Activated T-cell treated with anti-CD3 and anti-CD28 coated beads, Interleukin-2, amount 50 U/mL, for 72 hours (primary cell): ENCODE results near the gene PPEF2. TPM values are rescaled to one million over a fixed set of nuclear protein-coding genes. Genes with fewer than 3 reads are reported as not detected.

ENCODE experiments used
- ATAC-seq, 2 donors: fragments of 150-1000 bp; cut with Tn5 transposase; replicated peaks in 1 of 2; 2 replicates each; pipeline ENCODE4 v1.10.0; 2021; ENCODE audit warnings: moderate library complexity in 2 of 2, mild to moderate bottlenecking in 1 of 2
- DNase-seq, 2 donors: peaks; one replicate each; pipeline ENCODE4 v3.0.0; 2021 to 2022; ENCODE audit warnings: mixed read lengths in 1 of 2
- H3K27ac Mint-ChIP-seq: one replicate; pipeline ENCODE4 v1.8.0; 2022; ENCODE audit warnings: mild to moderate bottlenecking, moderate library complexity, mixed read lengths
- H3K27me3 Mint-ChIP-seq: one replicate; pipeline ENCODE4 v1.8.0; 2022; ENCODE audit warnings: low read depth, mixed read lengths
- H3K36me3 Mint-ChIP-seq, 2 donors: one replicate each; pipeline ENCODE4 v1.8.0; 2022; ENCODE audit warnings: mixed read lengths in 2 of 2, mild to moderate bottlenecking in 1 of 2; ENCODE audit not compliant: insufficient read depth in 2 of 2
- H3K4me1 Mint-ChIP-seq: one replicate; pipeline ENCODE4 v1.8.0; 2022; ENCODE audit warnings: low read depth, mixed read lengths
- H3K4me3 Mint-ChIP-seq, 2 donors: one replicate each; pipeline ENCODE4 v1.8.0; 2022; ENCODE audit warnings: mild to moderate bottlenecking in 2 of 2, mixed read lengths in 2 of 2, moderate library complexity in 2 of 2
- H3K9me3 Mint-ChIP-seq, 2 donors: one replicate each; pipeline ENCODE4 v1.8.0; 2022; ENCODE audit warnings: mixed read lengths in 2 of 2
- total RNA-seq, 2 donors: library from RNA; stranded (reverse); gene quantifications; one replicate each; pipeline ENCODE4 v1.2.3, GENCODE V29; 2022

PPEF2 gene
- total RNA-seq, 2 donors from 2014 or later = not detected

DNA sequence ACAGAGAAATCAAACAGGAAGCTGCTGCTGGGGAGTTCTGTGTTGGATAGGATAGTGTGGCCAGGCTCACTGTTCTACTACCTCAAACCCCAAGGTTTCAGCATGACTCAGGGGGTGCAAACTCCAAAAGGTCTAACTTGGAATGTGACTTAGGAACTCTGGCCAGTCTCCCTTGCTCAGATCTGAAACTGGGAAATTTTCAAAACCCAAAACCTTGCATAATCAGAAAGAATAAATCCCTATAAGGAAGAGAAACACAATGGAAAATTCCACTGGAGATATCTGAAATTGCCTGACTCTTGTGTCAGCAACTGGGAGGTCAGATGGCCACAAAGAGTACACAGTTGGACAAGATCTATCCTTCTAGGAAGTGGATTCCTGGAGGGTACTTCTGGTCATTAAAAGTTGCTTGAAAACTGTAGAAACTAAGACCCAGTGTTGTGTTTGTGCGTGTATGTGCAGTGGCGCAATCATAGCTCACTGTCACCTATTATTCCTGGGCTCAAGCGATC lies 58.0 kb downstream of the PPEF2 start:
- DNase-seq (no peak), ATAC-seq (no peak)
- H3K4me3 Mint-ChIP-seq = no peak overlapping the region
- H3K9me3 Mint-ChIP-seq = no peaks in the 10 kb centered on the region
- peaks cover under 1% of the 10 kb centered on the region for H3K27me3 Mint-ChIP-seq
- H3K36me3 Mint-ChIP-seq = no peaks in the 10 kb centered on the region
- H3K27ac Mint-ChIP-seq = no peak overlapping the region
- peaks cover 11% of the 10 kb centered on the region for H3K4me1 Mint-ChIP-seq

DNA sequence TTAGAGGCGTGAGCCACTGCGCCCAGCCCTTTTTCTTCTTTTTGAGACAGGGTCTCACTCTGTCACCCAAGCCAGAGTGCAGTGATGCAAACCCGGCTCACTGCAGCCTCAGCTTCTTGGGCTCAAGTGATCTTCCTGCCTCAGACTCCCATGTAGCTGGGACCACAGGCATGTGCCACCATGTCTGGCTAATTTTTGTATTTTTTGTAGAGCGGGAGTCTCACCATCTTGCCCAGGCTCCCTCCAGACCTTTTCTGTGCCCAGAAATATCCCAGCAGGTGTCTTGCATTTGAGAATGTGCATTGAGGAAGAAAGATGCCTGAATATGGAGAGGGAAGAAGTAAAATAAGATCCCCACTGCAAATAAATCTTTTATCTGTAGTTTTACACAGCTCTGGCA lies 58.7 kb downstream of the PPEF2 start:
- no peak for DNase-seq
- ATAC-seq = no peak
- H3K4me1 Mint-ChIP-seq = peaks cover 6% of the 10 kb centered on the region
- no peaks in the 10 kb centered on the region for H3K9me3 Mint-ChIP-seq
- H3K27ac Mint-ChIP-seq = no peak overlapping the region
- no peaks in the 10 kb centered on the region for H3K27me3 Mint-ChIP-seq
- no peak overlapping the region for H3K4me3 Mint-ChIP-seq
- H3K36me3 Mint-ChIP-seq = no peaks in the 10 kb centered on the region

GRCh38 chr4:75841641-75842520 lies 60.4 kb downstream of the PPEF2 start:
- DNase-seq (no peak), ATAC-seq (no peak)
- Mint-ChIP-seq H3K27ac (no peak overlapping the region), H3K27me3 (no peaks in the 10 kb centered on the region), H3K36me3 (no peaks in the 10 kb centered on the region), H3K4me1 (no peaks in the 10 kb centered on the region), H3K9me3 (no peaks in the 10 kb centered on the region), H3K4me3 (no peak overlapping the region)

- Mint-ChIP-seq H3K27me3 (peaks cover 5% of the 10 kb centered on the region), H3K9me3 (no peaks in the 10 kb centered on the region), H3K4me1 (no peaks in the 10 kb centered on the region), H3K4me3 (no peak overlapping the region), H3K27ac (no peak overlapping the region), H3K36me3 (no peaks in the 10 kb centered on the region)
- DNase-seq = no peak
- ATAC-seq = no peak
Observed at GRCh38 chr4:75834772-75835154, 67.5 kb downstream of the PPEF2 start.

- H3K4me1 Mint-ChIP-seq = no peaks in the 10 kb centered on the region
- H3K27ac Mint-ChIP-seq = no peak overlapping the region
- H3K36me3 Mint-ChIP-seq = no peaks in the 10 kb centered on the region
- no peak for ATAC-seq
- DNase-seq = no peak
- H3K9me3 Mint-ChIP-seq = no peaks in the 10 kb centered on the region
- peaks cover 5% of the 10 kb centered on the region for H3K27me3 Mint-ChIP-seq
- H3K4me3 Mint-ChIP-seq = no peak overlapping the region
Observed at GRCh38 chr4:75834095-75834771, 68.0 kb downstream of the PPEF2 start.

DNA sequence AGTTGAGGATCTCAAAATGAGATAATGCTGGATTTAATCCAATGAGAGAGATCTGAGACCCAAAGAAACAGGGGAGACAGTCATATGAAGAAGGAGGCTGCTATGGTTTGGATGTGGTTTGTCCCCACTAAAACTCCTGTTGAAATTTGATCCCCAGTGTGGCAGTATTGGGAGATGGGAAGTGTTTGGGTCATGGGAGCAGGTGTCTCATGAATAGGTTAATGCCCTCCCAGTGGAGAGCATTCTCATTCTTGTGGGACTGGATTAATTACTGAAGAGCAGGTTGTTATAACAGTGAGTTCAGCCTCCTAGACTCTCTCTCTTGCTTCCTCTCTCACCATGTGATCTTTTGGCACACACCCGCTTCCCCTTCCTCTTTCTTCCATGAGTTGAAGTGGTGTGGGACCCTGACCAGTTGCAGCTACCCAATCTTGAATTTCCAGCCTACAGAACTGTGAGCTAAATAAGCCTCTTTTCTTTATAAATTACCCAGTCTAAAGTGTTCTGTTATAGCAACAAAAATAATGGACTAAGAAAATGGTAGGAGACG lies 70.3 kb downstream of the PPEF2 start:
- Mint-ChIP-seq H3K27me3 (peaks cover 5% of the 10 kb centered on the region), H3K4me1 (no peaks in the 10 kb centered on the region), H3K36me3 (no peaks in the 10 kb centered on the region)

GRCh38 chr4:75830906-75831305 lies 71.3 kb downstream of the PPEF2 start:
- ATAC-seq = no peak
- Mint-ChIP-seq H3K4me3 (no peak overlapping the region), H3K4me1 (no peaks in the 10 kb centered on the region), H3K27ac (no peak overlapping the region), H3K36me3 (no peaks in the 10 kb centered on the region), H3K9me3 (no peaks in the 10 kb centered on the region), H3K27me3 (peaks cover 5% of the 10 kb centered on the region)
- DNase-seq = no peak

More for the DNA sequence above, 70.3 kb downstream of the PPEF2 start:
- H3K27ac Mint-ChIP-seq = no peak overlapping the region
- no peaks in the 10 kb centered on the region for H3K9me3 Mint-ChIP-seq
- no peak for DNase-seq
- ATAC-seq = no peak
- H3K4me3 Mint-ChIP-seq = no peak overlapping the region

DNA sequence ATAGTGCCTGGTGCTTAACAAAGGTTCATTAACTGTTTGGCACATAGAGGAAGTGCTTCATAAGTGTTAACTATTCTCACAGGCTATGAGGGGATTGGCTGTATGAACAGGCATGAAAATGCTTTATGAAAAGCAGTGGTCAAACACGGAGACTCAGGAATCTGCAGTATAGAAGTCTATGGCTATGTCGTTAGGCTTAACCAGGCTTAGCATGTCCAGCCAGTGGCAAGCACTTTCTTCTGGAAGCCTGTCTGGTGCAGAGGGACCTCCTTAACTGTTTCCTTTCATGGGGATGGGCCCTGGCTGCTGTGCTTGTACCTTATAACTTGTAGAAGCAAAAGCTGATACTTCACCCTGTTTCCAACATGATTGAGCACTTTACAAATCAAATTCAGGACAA lies 78.4 kb downstream of the PPEF2 start:
- H3K9me3 Mint-ChIP-seq = no peaks in the 10 kb centered on the region
- H3K4me1 Mint-ChIP-seq = no peaks in the 10 kb centered on the region
- no peak overlapping the region for H3K27ac Mint-ChIP-seq
- no peaks in the 10 kb centered on the region for H3K27me3 Mint-ChIP-seq
- no peak overlapping the region for H3K4me3 Mint-ChIP-seq
- no peak for DNase-seq
- H3K36me3 Mint-ChIP-seq = no peaks in the 10 kb centered on the region
- ATAC-seq = no peak

GRCh38 chr4:75822416-75822815 lies 79.8 kb downstream of the PPEF2 start:
- no peaks in the 10 kb centered on the region for H3K36me3 Mint-ChIP-seq
- DNase-seq = no peak
- no peak overlapping the region for H3K4me3 Mint-ChIP-seq
- no peak for ATAC-seq
- no peaks in the 10 kb centered on the region for H3K4me1 Mint-ChIP-seq
- H3K27me3 Mint-ChIP-seq = no peaks in the 10 kb centered on the region
- no peaks in the 10 kb centered on the region for H3K9me3 Mint-ChIP-seq
- H3K27ac Mint-ChIP-seq = peak overlapping the region; percentile 42

DNA sequence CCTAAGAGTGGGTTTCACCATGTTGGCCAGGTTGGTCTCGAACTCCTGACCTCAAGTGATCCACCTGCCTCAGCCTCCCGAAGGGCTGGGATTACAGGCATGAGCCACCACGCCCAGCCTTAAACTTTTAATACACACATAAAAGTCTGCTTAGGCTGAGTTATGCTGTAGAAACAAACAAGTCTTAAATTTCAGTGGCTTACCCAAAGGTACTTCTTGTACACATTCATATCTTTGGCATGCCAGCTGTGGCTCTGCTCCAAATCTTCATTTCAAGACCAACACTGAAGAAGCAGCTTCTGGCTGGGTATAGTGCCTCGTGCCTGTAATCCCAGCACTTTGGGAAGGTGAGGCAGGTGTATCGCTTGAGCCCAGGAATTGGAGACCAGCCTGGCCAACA lies 80.3 kb downstream of the PPEF2 start:
- Mint-ChIP-seq H3K27ac (peak overlapping the region; percentile 42), H3K4me3 (no peak overlapping the region), H3K9me3 (no peaks in the 10 kb centered on the region), H3K27me3 (no peaks in the 10 kb centered on the region), H3K36me3 (no peaks in the 10 kb centered on the region), H3K4me1 (no peaks in the 10 kb centered on the region)
- DNase-seq (no peak), ATAC-seq (no peak)

DNA sequence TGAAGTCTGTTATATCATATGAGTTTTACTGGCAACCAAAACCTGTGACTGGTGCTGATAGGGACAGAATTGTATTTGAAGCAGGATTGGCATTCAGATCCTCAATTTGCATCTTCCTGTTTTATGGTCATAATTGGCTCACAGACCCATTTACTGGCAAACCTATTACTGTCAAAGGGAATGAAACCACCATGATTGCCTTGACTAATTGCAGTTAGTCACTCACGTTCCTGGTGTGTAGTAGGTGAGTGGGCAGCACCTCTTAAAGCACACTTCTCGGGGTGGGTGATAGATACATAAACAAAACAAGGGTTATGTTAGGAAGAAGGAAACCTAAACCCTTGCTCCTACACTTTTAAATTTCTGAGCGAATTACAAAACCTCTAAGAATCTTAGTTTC lies 81.0 kb downstream of the PPEF2 start:
- H3K9me3 Mint-ChIP-seq = no peaks in the 10 kb centered on the region
- H3K27me3 Mint-ChIP-seq = no peaks in the 10 kb centered on the region
- no peaks in the 10 kb centered on the region for H3K4me1 Mint-ChIP-seq
- ATAC-seq (peak; percentile 45 to 75), DNase-seq (no peak)
- H3K4me3 Mint-ChIP-seq = no peak overlapping the region
- H3K36me3 Mint-ChIP-seq = no peaks in the 10 kb centered on the region
- H3K27ac Mint-ChIP-seq = peak overlapping the region; percentile 28

DNA sequence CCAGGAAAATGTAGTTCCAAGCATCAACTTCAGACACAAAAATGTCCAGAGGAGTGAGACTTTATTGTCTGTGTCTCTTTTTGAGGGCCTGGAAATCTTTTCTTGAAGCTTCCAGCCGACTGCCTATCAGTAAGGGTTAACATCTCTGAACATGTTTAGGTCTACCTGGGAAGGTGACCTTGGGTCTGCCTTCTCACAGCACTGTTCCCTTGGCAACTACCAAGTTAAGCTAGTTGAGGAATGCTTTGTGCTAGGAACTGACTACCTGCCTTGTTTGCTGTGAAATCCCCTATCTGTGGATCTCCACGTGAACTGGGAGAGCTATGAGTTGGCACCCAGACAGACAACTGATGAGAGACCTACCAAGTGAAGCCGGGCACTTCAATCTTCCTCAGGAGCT lies 81.6 kb downstream of the PPEF2 start:
- Mint-ChIP-seq H3K27ac (peak overlapping the region; percentile 28), H3K4me1 (no peaks in the 10 kb centered on the region), H3K4me3 (no peak overlapping the region), H3K9me3 (no peaks in the 10 kb centered on the region), H3K27me3 (no peaks in the 10 kb centered on the region), H3K36me3 (no peaks in the 10 kb centered on the region)
- no peak for ATAC-seq
- no peak for DNase-seq

GRCh38 chr4:75820197-75820596 lies 82.1 kb downstream of the PPEF2 start:
- H3K27me3 Mint-ChIP-seq = no peaks in the 10 kb centered on the region
- H3K27ac Mint-ChIP-seq = no peak overlapping the region
- no peak overlapping the region for H3K4me3 Mint-ChIP-seq
- no peaks in the 10 kb centered on the region for H3K9me3 Mint-ChIP-seq
- H3K4me1 Mint-ChIP-seq = no peaks in the 10 kb centered on the region
- DNase-seq = no peak
- ATAC-seq = no peak
- no peaks in the 10 kb centered on the region for H3K36me3 Mint-ChIP-seq
